DOHH2 (cell line): ENCODE data around the gene MAN2A1.

Experiments
- CTCF ChIP-seq: fragments of 200-600 bp; sonication (generic); IDR thresholded peaks from one replicate; pipeline ENCODE4 v1.5.1; 2014; ENCODE audit warnings: antibody characterized with exemption, mild to moderate bottlenecking, low read depth, low read length; ENCODE audit not compliant: poor library complexity, severe bottlenecking
- EZH2phosphoT487 ChIP-seq: fragments of 200-600 bp; sonication (generic); IDR thresholded peaks from 2 replicates; pipeline ENCODE4 v1.6.1; 2017; ENCODE audit warnings: borderline replicate concordance, mild to moderate bottlenecking, antibody characterized with exemption, low read length, moderate library complexity, mixed read lengths

DNA sequence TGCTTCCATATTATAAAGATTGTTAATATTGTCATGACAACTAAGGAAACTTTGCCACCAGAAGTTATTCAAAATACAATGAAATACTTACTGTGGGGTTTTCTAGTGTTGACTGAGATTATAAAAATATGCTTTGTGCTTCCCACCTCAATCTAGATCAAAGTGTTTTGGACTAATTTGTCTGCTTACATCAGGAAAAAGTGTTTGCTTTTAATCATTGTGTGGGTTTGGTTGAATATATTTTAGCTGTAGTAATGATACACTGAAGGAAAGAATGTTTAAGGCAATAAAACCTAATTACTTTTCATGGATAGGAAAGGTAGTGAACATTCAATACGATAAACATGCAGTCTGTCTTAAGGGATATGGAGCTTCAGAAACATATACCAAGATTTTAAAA, 29.8 kb upstream of the MAN2A1 start:
- no peak for TF ChIP-seq CTCF
- no peak for TF ChIP-seq EZH2phosphoT487
